Measurements from ENCODE around the gene PPM1H.
A peak's percentile ranks its signal among the peaks of the same experiment; 100 is the strongest.
"Not testable (repeated sequence)": the region's sequence is repeated elsewhere in the genome, so short reads cannot be mapped to it uniquely, and the experiment has no call there.

PPM1H gene

GRCh38 chr12:62934799-62935674 is at the start of gene PPM1H:
PPM1H (minus strand) TSS chr12:62935150; CDS start chr12:62934736, 414 bp downstream.
- DNase-seq = peak; percentile 34

- DNase-seq = no peak
These were observed 48.6 kb upstream of the PPM1H start for GRCh38 chr12:62983594-62983993.

- no peak for DNase-seq
These were observed 43.8 kb upstream of the PPM1H start for GRCh38 chr12:62978768-62979167.

- DNase-seq = no peak
These were observed 42.9 kb upstream of the PPM1H start for GRCh38 chr12:62977883-62978282.

GRCh38 chr12:62977418-62977817 is 42.5 kb upstream of the PPM1H start:
- no peak for DNase-seq

- no peak for DNase-seq
These were observed 41.2 kb upstream of the PPM1H start for GRCh38 chr12:62976110-62976662.

- DNase-seq = no peak
These were observed 37.0 kb upstream of the PPM1H start for GRCh38 chr12:62971769-62972525.

GRCh38 chr12:62969695-62970094 is 34.7 kb upstream of the PPM1H start:
- no peak for DNase-seq

GRCh38 chr12:62967701-62968100 is 32.8 kb upstream of the PPM1H start:
- DNase-seq = no peak

GRCh38 chr12:62966990-62967506 is 32.1 kb upstream of the PPM1H start:
- no peak for DNase-seq

- not testable (repeated sequence) for DNase-seq
These were observed 31.6 kb upstream of the PPM1H start for GRCh38 chr12:62966446-62966989.

- not testable (repeated sequence) for DNase-seq
These were observed 30.8 kb upstream of the PPM1H start for GRCh38 chr12:62965700-62966099.

GRCh38 chr12:62965242-62965641 is 30.3 kb upstream of the PPM1H start:
- DNase-seq = not testable (repeated sequence)

GRCh38 chr12:62963486-62964041 is 28.6 kb upstream of the PPM1H start:
- no peak for DNase-seq

GRCh38 chr12:62960324-62960723 is 25.4 kb upstream of the PPM1H start:
- no peak for DNase-seq

GRCh38 chr12:62959745-62960144 is 24.8 kb upstream of the PPM1H start:
- DNase-seq = no peak

- no peak for DNase-seq
These were observed 22.4 kb upstream of the PPM1H start for GRCh38 chr12:62957233-62957953.

GRCh38 chr12:62955678-62956077 is 20.7 kb upstream of the PPM1H start:
- DNase-seq = no peak

- DNase-seq = no peak
These were observed 15.4 kb upstream of the PPM1H start for GRCh38 chr12:62950317-62950716.

- no peak for DNase-seq
These were observed 13.2 kb upstream of the PPM1H start for GRCh38 chr12:62948123-62948522.

- DNase-seq = no peak
These were observed 12.4 kb upstream of the PPM1H start for GRCh38 chr12:62947364-62947763.

GRCh38 chr12:62943779-62944395 is 8.9 kb upstream of the PPM1H start:
- DNase-seq = no peak

Data from activated CD4-positive, CD25-positive, alpha-beta regulatory T cell treated with anti-CD3 and anti-CD28 coated beads, Interleukin-2, amount 50 U/mL, for 72 hours (primary cell).